Skin of body (tissue), 2 donors: ENCODE measurements around the gene ZNF511. TPM values are rescaled to one million over a fixed set of nuclear protein-coding genes. Genes with fewer than 3 reads are reported as not detected.
A peak's percentile ranks its signal among the peaks of the same experiment; 100 is the strongest.

Experiments
- DNase-seq: peaks from one replicate; lab custom pipeline; 2025; lab: John Stamatoyannopoulos, UW
- total RNA-seq: library from RNA; depleted of rRNA; stranded (reverse); fragments of >200 nt; gene quantifications from one replicate; pipeline ENCODE4 v1.2.3, GENCODE V29; 2014

Gene ZNF511
- total RNA-seq, 1 donor from 2014 or later, result 12.2 TPM

GRCh38 chr10:133351408-133352318 lies 42.9 kb downstream of the ZNF511 start:
- no peak for DNase-seq

- no peak for DNase-seq
These were observed 44.7 kb downstream of the ZNF511 start for GRCh38 chr10:133353202-133353959.

DNA sequence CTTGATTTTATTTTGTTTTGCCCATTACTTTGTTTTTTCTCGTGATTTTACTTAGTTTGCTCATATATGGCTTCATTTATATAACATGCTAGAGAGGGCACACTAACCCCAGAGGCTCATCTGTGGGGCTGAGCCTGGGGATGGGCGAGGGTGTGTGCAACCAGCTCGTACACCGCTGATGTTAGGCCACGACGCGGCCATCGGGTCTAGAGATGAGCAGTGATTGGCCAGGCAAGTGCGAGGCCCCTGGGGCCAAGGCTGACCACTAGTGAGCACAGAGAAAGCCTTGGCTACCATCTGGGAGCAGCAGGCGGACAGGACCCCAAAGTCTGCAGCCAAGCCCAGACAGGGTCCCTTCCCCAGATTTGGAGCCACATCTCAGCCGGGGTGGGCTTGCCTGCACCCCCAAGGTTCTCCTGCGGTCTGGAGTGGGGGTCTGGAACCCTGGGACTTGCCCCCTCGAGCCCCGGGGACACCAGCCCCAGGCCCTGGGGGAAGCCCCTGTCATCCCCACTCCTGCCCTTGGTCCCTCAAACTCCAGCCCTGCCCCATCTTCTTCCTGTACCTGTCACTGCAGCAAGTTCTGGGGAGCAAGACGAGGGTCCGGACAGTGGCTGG lies 45.4 kb downstream of the ZNF511 start:
- DNase-seq, result no peak

DNA sequence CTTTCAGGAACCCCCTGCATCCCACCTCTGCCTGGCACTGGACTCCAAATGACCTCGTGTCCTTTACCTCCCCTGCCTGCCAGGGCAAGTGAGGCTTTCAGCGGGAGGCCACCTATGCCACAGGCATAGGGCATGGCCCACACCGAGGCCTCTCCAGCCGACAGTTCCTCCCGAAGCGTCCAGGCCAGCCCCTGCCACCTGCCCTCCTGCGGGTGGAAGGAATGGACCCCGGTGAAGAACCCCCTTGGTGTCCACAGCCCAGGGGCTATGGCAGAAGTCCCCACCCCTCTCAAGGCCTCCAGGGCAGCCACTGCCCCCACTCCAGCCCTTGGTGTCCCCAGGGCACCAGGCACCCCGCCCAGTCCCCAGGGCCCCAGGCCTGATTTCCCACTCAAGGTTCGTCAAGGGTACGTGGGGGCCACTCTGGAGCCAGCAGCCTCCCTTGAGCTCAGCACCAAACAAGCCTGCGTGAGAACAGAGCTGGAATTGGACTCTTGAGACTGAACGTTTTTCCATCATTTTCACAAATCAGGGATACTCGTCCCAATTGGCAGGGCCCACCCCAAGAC lies 46.0 kb downstream of the ZNF511 start:
- no peak for DNase-seq

DNA sequence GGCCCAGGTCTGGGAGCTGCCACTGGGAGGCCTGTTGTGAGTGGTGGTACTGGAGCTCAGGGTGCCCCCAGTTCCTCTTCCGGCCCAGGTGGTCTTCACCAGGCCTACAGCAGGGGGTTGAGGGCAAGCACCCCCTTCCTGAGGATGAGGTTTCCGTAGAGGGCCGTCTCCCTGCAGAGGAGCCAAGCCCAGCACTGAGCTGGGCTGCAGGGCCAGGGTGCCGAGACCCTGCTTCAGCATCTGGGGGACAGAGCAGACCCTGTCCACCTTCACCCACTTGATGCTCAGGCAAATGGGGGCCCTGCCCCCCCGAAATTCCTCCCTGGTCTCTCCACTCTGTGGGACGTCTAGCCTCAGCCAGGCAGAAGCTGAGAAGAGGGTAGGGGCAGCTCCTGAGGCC lies 46.6 kb downstream of the ZNF511 start:
- no peak for DNase-seq

GRCh38 chr10:133355991-133356390 lies 47.3 kb downstream of the ZNF511 start:
- DNase-seq, result no peak

GRCh38 chr10:133356549-133357284 lies 48.0 kb downstream of the ZNF511 start:
- DNase-seq, result no peak

- DNase-seq, result peak; percentile 42
These were observed 48.8 kb downstream of the ZNF511 start, which contains the start of gene FUOM for GRCh38 chr10:133357285-133358161. Gene FUOM, minus strand, starts transcription at chr10:133358019. Its CDS starts 12 bp downstream, at chr10:133358007.

DNA sequence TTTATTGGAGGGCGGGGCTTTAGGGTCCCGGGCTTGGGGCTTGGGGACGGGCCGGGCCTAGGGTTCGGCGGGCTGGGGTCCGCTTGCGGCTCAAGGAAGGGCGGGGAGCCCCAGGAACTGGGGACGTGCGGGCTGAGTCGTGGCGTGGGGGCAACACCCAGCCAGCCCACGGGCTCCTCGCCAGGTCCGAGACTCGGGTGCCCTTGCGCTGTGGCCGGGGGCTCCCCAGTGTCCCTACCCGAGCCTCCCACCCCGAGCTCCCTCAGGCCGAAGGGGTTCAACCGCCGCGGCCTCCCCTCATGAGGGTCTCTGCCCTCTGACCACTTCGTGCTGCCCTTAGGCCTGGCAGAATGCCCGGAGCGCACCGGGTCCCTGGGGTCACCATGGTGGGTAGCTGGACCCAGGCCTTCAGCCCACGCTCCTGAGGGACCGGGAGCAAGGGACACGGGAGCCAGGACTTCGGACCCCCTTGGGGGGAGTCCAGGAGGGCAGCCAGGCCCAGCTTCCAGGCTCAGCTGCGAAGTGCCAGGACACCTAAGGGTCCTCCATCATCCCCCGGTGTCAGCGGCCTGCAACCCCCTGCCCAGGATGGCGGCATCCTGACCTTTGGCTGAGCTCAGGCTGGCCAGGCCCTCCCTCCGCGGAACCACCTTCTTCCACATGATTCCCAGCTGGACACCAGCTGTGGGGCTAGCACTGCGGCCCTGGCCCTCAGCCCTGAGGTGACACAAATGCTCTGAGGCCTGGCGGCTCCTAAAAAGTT lies 49.6 kb downstream of the ZNF511 start:
- DNase-seq, result no peak

DNA sequence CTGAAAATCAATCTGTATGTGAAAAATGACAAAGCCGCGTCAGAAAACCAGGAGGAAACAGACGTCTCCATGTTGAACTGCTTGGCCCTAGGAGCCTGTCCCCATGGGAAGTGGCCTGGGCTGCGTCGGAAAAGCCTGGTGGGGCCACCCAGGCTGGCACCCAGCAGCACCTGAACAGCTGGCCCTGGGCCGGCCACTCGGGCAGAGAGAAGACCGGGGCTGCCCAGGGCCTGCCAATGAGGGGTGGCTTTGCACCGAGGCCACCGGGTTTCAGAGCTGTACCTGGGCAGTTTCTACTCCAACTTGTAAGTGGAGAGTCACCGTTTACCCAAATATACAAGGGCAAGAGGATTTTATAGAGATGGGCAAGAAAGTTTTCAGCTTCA lies 50.2 kb downstream of the ZNF511 start:
- DNase-seq, result no peak

DNA sequence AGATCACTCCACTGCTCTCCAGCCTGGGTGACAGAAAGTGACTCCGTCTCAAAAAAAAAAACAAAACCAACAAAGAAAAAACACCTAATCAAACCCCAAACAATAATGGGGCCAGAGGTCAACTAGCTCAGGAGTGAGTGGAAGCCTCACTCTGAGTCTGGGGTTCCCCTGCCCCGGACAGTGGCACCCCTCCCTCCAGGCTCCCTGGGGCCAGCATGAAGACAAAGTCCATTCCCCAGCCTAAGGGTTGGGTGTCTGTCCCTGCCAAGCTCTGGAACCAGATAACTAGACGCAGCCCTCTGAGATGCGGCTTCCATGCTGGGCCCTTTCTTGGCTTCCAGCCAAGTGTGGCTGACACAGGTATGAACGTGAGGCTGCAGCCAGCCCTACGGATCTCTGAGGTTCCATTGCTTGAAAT lies 50.8 kb downstream of the ZNF511 start:
- no peak for DNase-seq

GRCh38 chr10:133359972-133360610 lies 51.4 kb downstream of the ZNF511 start:
- no peak for DNase-seq

DNA sequence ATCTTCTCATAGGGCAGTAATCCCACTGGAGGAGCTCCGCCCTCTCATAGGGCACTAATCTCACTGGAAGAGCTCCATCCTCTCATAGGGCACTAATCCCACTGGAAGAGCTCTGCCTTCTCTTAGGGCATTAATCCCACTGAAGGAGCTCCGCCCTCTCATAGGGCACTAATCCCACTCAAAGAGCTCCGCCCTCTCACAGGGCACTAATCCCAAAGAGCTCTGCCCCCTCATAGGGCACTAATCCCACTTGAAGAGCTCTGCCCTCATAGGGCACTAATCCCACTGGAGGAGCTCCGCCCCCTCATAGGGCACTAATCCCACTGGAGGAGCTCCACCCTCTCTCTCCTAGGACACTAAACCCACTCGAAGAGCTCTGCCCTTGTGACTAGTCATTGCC lies 52.5 kb downstream of the ZNF511 start:
- DNase-seq, result no peak

- no peak for DNase-seq
These were observed 53.2 kb downstream of the ZNF511 start for GRCh38 chr10:133361773-133362441.
